Ishikawa (cell line): ENCODE results near the gene UNC45A.

ENCODE experiments used
- CEBPB ChIP-seq: IDR thresholded peaks from 2 replicates; pipeline ENCODE4 v1.6.1; 2012
- CREB1 ChIP-seq: IDR thresholded peaks from 2 replicates; pipeline ENCODE4 v1.6.1; 2012; ENCODE audit warnings: low read depth
- EGR1 ChIP-seq: IDR thresholded peaks from 2 replicates; pipeline ENCODE4 v1.6.1; 2012
- EP300 ChIP-seq: IDR thresholded peaks from 2 replicates; pipeline ENCODE4 v1.6.1; 2012; ENCODE audit warnings: borderline replicate concordance
- FOXM1 ChIP-seq: IDR thresholded peaks from 2 replicates; pipeline ENCODE4 v1.6.1; 2012; ENCODE audit warnings: low read depth, borderline replicate concordance
- NFIC ChIP-seq: IDR thresholded peaks from 2 replicates; pipeline ENCODE4 v1.6.1; 2012
- RAD21 ChIP-seq: IDR thresholded peaks from 2 replicates; pipeline ENCODE4 v1.6.1; 2012; ENCODE audit warnings: low read depth
- REST ChIP-seq: IDR thresholded peaks from 2 replicates; pipeline ENCODE4 v1.6.1; 2012; ENCODE audit warnings: low read depth, mild to moderate bottlenecking
- TAF1 ChIP-seq: IDR thresholded peaks from 2 replicates; pipeline ENCODE4 v1.6.1; 2012; ENCODE audit warnings: low read depth, mild to moderate bottlenecking
- TCF12 ChIP-seq: IDR thresholded peaks from 2 replicates; pipeline ENCODE4 v1.6.1; 2012; ENCODE audit warnings: low read depth
- TEAD4 ChIP-seq: IDR thresholded peaks from 2 replicates; pipeline ENCODE4 v1.6.1; 2012
- USF1 ChIP-seq: IDR thresholded peaks from 2 replicates; pipeline ENCODE4 v1.6.1; 2012
- YY1 ChIP-seq: IDR thresholded peaks from 2 replicates; pipeline ENCODE4 v1.6.1; 2012; ENCODE audit warnings: low read depth
- ZBTB7A ChIP-seq: IDR thresholded peaks from 2 replicates; pipeline ENCODE4 v1.6.1; 2012; ENCODE audit warnings: low read depth
- TF ChIP-seq, protein P1 (sequence below): IDR thresholded peaks from 2 replicates; pipeline ENCODE4 v1.6.1; 2012

The UNC45A gene

DNA sequence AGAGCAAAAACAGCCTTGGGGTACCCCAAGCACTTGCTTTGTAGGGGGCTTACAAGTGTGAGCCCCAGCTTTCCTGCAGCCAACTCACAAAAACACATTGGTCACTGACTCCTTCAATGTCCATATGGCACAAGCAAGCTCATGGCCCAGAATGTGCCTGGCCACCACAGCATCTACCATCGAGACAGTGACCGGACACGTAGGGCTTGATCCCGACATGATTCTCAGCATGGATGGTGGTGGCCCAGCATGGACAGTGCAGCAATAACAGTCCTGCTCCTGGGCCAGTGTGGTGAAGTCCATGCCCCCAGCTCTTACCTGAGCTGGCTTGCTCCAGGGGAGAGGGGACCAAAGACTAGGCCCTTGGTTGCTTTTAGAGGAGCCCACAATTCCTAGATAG, 6.0 kb downstream of the UNC45A start:
- no peak for TF ChIP-seq TAF1
- no peak for TF ChIP-seq CREB1
- TF ChIP-seq USF1: no peak
- no peak for TF ChIP-seq EGR1
- TF ChIP-seq TCF12: no peak
- TF ChIP-seq EP300: no peak
- TF ChIP-seq NFIC: no peak

GRCh38 chr15:90942354-90943120, 7.5 kb downstream of the UNC45A start:
- TF ChIP-seq EP300 (no peak), CREB1 (no peak), RAD21 (no peak), USF1 (no peak), TAF1 (no peak), FOXM1 (no peak), TEAD4 (no peak), ZBTB7A (no peak), EGR1 (no peak), TCF12 (no peak), YY1 (no peak), CEBPB (no peak), REST (no peak), NFIC (no peak)
- TF ChIP-seq, protein P1, sequence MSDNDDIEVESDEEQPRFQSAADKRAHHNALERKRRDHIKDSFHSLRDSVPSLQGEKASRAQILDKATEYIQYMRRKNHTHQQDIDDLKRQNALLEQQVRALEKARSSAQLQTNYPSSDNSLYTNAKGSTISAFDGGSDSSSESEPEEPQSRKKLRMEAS: no peak

GRCh38 chr15:90945091-90945490, 10.0 kb downstream of the UNC45A start:
- TF ChIP-seq RAD21 (no peak), YY1 (no peak), TAF1 (no peak), REST (no peak), CEBPB (no peak), EP300 (no peak)

- TF ChIP-seq TCF12 (no peak), TEAD4 (no peak), CREB1 (no peak), CEBPB (no peak), EGR1 (no peak), ZBTB7A (no peak), USF1 (no peak), YY1 (no peak), TAF1 (no peak), REST (no peak), RAD21 (no peak), FOXM1 (no peak), NFIC (no peak), EP300 (no peak)
- TF ChIP-seq, protein P1: no peak
These were observed 11.5 kb downstream of the UNC45A start for GRCh38 chr15:90946538-90946937.
